ENCODE measurements around the gene SLC38A9. TPM values are rescaled to one million over a fixed set of nuclear protein-coding genes. Genes with fewer than 3 reads are reported as not detected.

The SLC38A9 gene
- total and polyA plus RNA-seq, 2 of the 8 experiments (the other 6 are each of a cell fraction or from before 2014, with no cell fraction given) = 29.2 to 43.7 TPM

- Histone ChIP-seq H2BK12ac (ENCODE audit: low read depth, low read length) (no peak overlapping the region), H3K79me2 (ENCODE audit: control insufficient read depth in 1 of 2, insufficient read depth in 2 of 2, low read length in 2 of 2) (no peaks in the 10 kb centered on the region), H3K14ac (ENCODE audit: insufficient read length) (no peak overlapping the region), H2AFZ (ENCODE audit: low read length) (0 out of 2 replicates have a peak overlapping the region, but pooled peaks have one; percentile 51), H4K8ac (ENCODE audit: extremely low read depth, insufficient read depth, low read length) (no peak overlapping the region), H3K4me1 (replicated peaks in 1 of 4; ENCODE audit: control insufficient read depth in 3 of 4, insufficient read depth in 4 of 4, low read length in 3 of 4) (no peaks in the 10 kb centered on the region), H2BK20ac (ENCODE audit: low read length) (no peak overlapping the region), H3K9me3 (ENCODE audit: insufficient read depth in 2 of 2, low read depth in 1 of 2, low read length in 1 of 2) (no peaks in the 10 kb centered on the region), H3K4me2 (ENCODE audit: insufficient read depth in 1 of 2, low read depth in 2 of 2, low read length in 2 of 2) (no peak overlapping the region), H2AK5ac (ENCODE audit: low read depth, low read length) (no peak overlapping the region), H3K18ac (ENCODE audit: extremely low read depth, low read length) (no peak overlapping the region), H2BK120ac (replicated peaks; ENCODE audit: low read depth, low read length) (no peak overlapping the region), H3K36me3 (ENCODE audit: control insufficient read depth in 2 of 4, insufficient read depth in 4 of 4, low read length in 3 of 4) (no peaks in the 10 kb centered on the region), H3K4me3 (ENCODE audit: extremely low read depth in 1 of 4, insufficient read depth in 2 of 4, low read depth in 3 of 4, low read length in 4 of 4) (no peak overlapping the region), H4K91ac (replicated peaks; ENCODE audit: insufficient read length, low read length) (no peak overlapping the region), H3K56ac (replicated peaks; ENCODE audit: insufficient read length, low read depth, low read length) (no peak overlapping the region), H3K27ac (ENCODE audit: low read depth, low read length) (no peak overlapping the region), H3K4ac (replicated peaks; ENCODE audit: insufficient read length, low read depth, low read length) (no peak overlapping the region), H3K23ac (ENCODE audit: insufficient read length) (no peak overlapping the region), H3K79me1 (ENCODE audit: low read depth, low read length) (no peaks in the 10 kb centered on the region), H3K27me3 (replicated peaks in 1 of 4; ENCODE audit: control insufficient read depth in 3 of 4, extremely low read depth in 1 of 4, insufficient read depth in 3 of 4, low read length in 3 of 4) (no peaks in the 10 kb centered on the region; a peak in 1 of 7 replicates), H3K9ac (replicated peaks in 1 of 4; ENCODE audit: extremely low read depth in 1 of 4, low read depth in 3 of 4, low read length in 3 of 4) (no peak overlapping the region), H3K23me2 (ENCODE audit: low read depth, low read length) (no peaks in the 10 kb centered on the region), H4K5ac (ENCODE audit: insufficient read length, low read depth, low read length) (no peak overlapping the region), H4K20me1 (replicated peaks in 1 of 2; ENCODE audit: control insufficient read depth in 1 of 2, insufficient read depth in 2 of 2, low read length in 2 of 2) (no peaks in the 10 kb centered on the region), H2BK5ac (ENCODE audit: low read depth, low read length) (no peak overlapping the region), H2BK15ac (ENCODE audit: low read length) (no peak overlapping the region)
- POLR2A ChIA-PET (ENCODE audit: partially characterized antibody) = no interaction called here
- DNase-seq (ENCODE audit: low read depth in 1 of 2, low spot score in 2 of 2) (no peak), FAIRE-seq (no peak)
- CTCF ChIA-PET (ENCODE audit: partially characterized antibody) = interaction anchor here (1.3 kb wide), 1 partner anchor 365 kb away, joined by 3 read pairs; no protein-coding TSS in a partner anchor
- TF ChIP-seq CEBPB (IDR thresholded peaks at IDR 0.05; ENCODE audit: low read depth, low read length) (no peak), POLR2AphosphoS5 (IDR thresholded peaks at IDR 0.05; ENCODE audit: low read depth, low read length) (no peak), BCL11A (IDR thresholded peaks at IDR 0.05; ENCODE audit: low read depth in 2 of 2, low read length in 2 of 2) (no peak), NRF1 (IDR thresholded peaks at IDR 0.05; ENCODE audit: low read depth, low read length) (no peak), HDAC6 (IDR thresholded peaks at IDR 0.05; ENCODE audit: low read depth, low read length) (no peak), NANOG (IDR thresholded peaks at IDR 0.05; ENCODE audit: insufficient read depth, low read depth, low read length, poor library complexity, severe bottlenecking) (no peak)
Observed at GRCh38 chr5:55732585-55732984, 20.5 kb upstream of the SLC38A9 start.

Data from H1 (cell line).